Activated naive CD4-positive, alpha-beta T cell treated with anti-CD3 and anti-CD28 coated beads for 36 hours (primary cell): Measurements from ENCODE around the gene BMERB1. TPM values are rescaled to one million over a fixed set of nuclear protein-coding genes. Genes with fewer than 3 reads are reported as not detected.
A peak's percentile ranks its signal among the peaks of the same experiment; 100 is the strongest.

Source experiments
- CTCF ChIA-PET: fragments of 350-600 bp; sonication (Branson Sonifier 250); formaldehyde crosslinking; loops from one replicate; lab custom pipeline; 2021; ENCODE audit warnings: antibody characterized with exemption; lab: Charles Lee
- DNase-seq: peaks from one replicate; pipeline ENCODE4 v3.0.0-alpha.2; 2020
- H3K27ac Mint-ChIP-seq: one replicate; pipeline ENCODE4 v1.8.0; 2021; ENCODE audit warnings: mild to moderate bottlenecking, mixed read lengths
- H3K27me3 Mint-ChIP-seq: one replicate; pipeline ENCODE4 v1.8.0; 2021; ENCODE audit warnings: low read depth, mixed read lengths
- H3K36me3 Mint-ChIP-seq: one replicate; pipeline ENCODE4 v1.8.0; 2021; ENCODE audit warnings: low read depth, mixed read lengths
- H3K4me1 Mint-ChIP-seq: one replicate; pipeline ENCODE4 v1.8.0; 2021; ENCODE audit warnings: low read depth, mixed read lengths
- H3K4me3 Mint-ChIP-seq: one replicate; pipeline ENCODE4 v1.8.0; 2021; ENCODE audit warnings: mild to moderate bottlenecking, moderate library complexity, mixed read lengths
- H3K9me3 Mint-ChIP-seq: one replicate; pipeline ENCODE4 v1.8.0; 2021; ENCODE audit warnings: mixed read lengths
- intact Hi-C: fragments of 100-400 bp; cut with micrococcal nuclease; formaldehyde crosslinking; loops from one replicate; pipeline ENCODE4 v1.15.1; 2023
- total RNA-seq, 2 experiments: library from RNA; stranded (reverse); gene quantifications; one replicate each; pipeline ENCODE4 v1.2.3, GENCODE V29; 2021

The BMERB1 gene
- total RNA-seq, 2 experiments from 2014 or later: 7.2 to 9.0 TPM

GRCh38 chr16:15621456-15621855 lies 187.1 kb downstream of the BMERB1 start:
- Mint-ChIP-seq H3K27me3 (no peaks in the 10 kb centered on the region), H3K27ac (no peak overlapping the region), H3K4me3 (no peak overlapping the region), H3K36me3 (peaks cover 40% of the 10 kb centered on the region), H3K9me3 (no peaks in the 10 kb centered on the region), H3K4me1 (peaks cover 3% of the 10 kb centered on the region)
- DNase-seq: no peak
- CTCF ChIA-PET: no interaction called here
- intact Hi-C loops: no loop called here

GRCh38 chr16:15621889-15622288 lies 187.5 kb downstream of the BMERB1 start:
- Mint-ChIP-seq H3K4me1 (peaks cover 3% of the 10 kb centered on the region), H3K9me3 (no peaks in the 10 kb centered on the region), H3K4me3 (no peak overlapping the region), H3K27ac (no peak overlapping the region), H3K27me3 (no peaks in the 10 kb centered on the region), H3K36me3 (peaks cover 40% of the 10 kb centered on the region)
- intact Hi-C loops: no loop called here
- CTCF ChIA-PET: no interaction called here
- DNase-seq: no peak

- no peak for DNase-seq
- Mint-ChIP-seq H3K27ac (no peak overlapping the region), H3K9me3 (no peaks in the 10 kb centered on the region), H3K4me3 (no peak overlapping the region), H3K27me3 (no peaks in the 10 kb centered on the region), H3K4me1 (peaks cover 38% of the 10 kb centered on the region), H3K36me3 (peaks cover 48% of the 10 kb centered on the region)
- CTCF ChIA-PET: interaction anchor here (0.6 kb wide), 1 partner anchor 43 kb away, joined by 6 read pairs; no protein-coding TSS in a partner anchor
- intact Hi-C loops: no loop called here
These were observed 197.5 kb downstream of the BMERB1 start for GRCh38 chr16:15631730-15632409.

- peaks cover 62% of the 10 kb centered on the region for H3K36me3 Mint-ChIP-seq
- DNase-seq: no peak
- intact Hi-C loops: loop anchor here (1.0 to 5.0 kb wide), 3 partner anchors 9 to 1004 kb away; partner anchors contain the start of genes BFAR and PARN
- CTCF ChIA-PET: no interaction called here
- H3K4me1 Mint-ChIP-seq: peaks cover 72% of the 10 kb centered on the region
- H3K9me3 Mint-ChIP-seq: no peaks in the 10 kb centered on the region
- no peak overlapping the region for H3K4me3 Mint-ChIP-seq
- no peaks in the 10 kb centered on the region for H3K27me3 Mint-ChIP-seq
- H3K27ac Mint-ChIP-seq: peak overlapping the region; percentile 88
These were observed 201.5 kb downstream of the BMERB1 start for GRCh38 chr16:15635926-15636325.

- no peaks in the 10 kb centered on the region for H3K27me3 Mint-ChIP-seq
- H3K36me3 Mint-ChIP-seq: peaks cover 60% of the 10 kb centered on the region
- CTCF ChIA-PET: no interaction called here
- peak overlapping the region; percentile 88 for H3K27ac Mint-ChIP-seq
- peak; percentile 27 for DNase-seq
- no peaks in the 10 kb centered on the region for H3K9me3 Mint-ChIP-seq
- H3K4me3 Mint-ChIP-seq: no peak overlapping the region
- peaks cover 77% of the 10 kb centered on the region for H3K4me1 Mint-ChIP-seq
- intact Hi-C loops: loop anchor here (1.0 to 5.0 kb wide), 3 partner anchors 9 to 1004 kb away; partner anchors contain the start of genes BFAR and PARN
These were observed 202.0 kb downstream of the BMERB1 start for GRCh38 chr16:15636392-15636873.

Other genes starting within 250 kb of the BMERB1 start
- gene NPIPA5, start 56.3 kb upstream of the BMERB1 start, total RNA-seq: 10 to 100 TPM; 13.1 to 14.2 TPM
- not detected for gene MPV17L, start 38.8 kb upstream of the BMERB1 start, total RNA-seq
- 10 to 100 TPM; 72.6 to 80.2 TPM for gene MARF1, start 208.6 kb downstream of the BMERB1 start, total RNA-seq
- 100 to 1,000 TPM; 150 to 161 TPM for gene NDE1, start 215.7 kb downstream of the BMERB1 start, total RNA-seq